Measurements from ENCODE around the gene POLR2F. TPM values are rescaled to one million over a fixed set of nuclear protein-coding genes. Genes with fewer than 3 reads are reported as not detected.
"Not testable (repeated sequence)": the region's sequence is repeated elsewhere in the genome, so short reads cannot be mapped to it uniquely, and the experiment has no call there.

POLR2F gene
- total and polyA plus RNA-seq, 9 of the 15 experiments (the other 6 are each of a cell fraction or from before 2014, with no cell fraction given): 98.9 to 410 (median 168) TPM

DNA sequence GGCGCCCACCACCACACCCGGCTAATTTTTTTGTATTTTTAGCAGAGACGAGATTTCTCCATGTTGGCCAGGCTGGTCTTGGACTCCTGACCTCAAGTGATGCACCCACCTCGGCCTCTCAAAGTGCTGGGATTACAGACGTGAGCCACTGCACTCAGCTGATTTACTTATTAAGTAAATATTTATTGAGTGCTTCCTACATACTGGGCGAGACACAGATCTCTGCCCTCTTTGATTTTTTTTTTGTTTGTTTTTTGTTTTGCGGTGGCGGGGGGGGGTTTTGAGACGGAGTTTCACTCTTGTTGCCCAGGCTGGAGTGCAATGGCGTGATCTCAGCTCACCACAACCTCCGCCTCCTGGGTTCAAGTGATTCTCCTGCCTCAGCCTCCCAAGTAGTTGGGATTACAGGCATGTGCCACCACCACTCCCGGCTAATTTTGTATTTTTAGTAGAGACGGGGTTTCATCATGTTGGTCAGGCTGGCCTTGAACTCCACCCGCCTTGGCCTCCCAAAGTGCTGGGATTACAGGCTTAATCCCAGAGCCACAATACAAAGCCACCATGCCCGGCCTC lies 2.4 kb downstream of the POLR2F start:
- intact Hi-C loops (cut with micrococcal nuclease): loop anchor here (10.0 kb wide), 1 partner anchor 69 kb away; no protein-coding TSS in a partner anchor

DNA sequence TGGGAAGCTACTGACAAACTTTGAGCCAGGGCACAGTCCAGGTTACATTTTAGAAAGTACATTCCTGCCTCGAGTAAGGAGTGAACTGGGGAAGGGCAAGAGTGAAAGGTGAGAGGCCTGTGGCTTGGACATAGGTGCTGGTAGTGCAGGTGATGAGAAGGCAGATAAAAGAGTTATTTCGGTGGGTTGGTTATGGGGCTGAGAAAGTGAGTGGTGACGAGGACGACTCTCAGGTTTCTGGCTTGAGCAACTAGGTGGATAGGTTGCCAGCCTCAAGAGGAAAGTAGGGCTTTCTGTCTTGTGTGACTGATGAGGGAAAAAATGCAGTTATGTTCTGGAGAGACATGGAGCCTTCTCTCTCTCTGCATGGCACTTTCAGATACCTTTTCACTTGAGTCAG lies 3.7 kb downstream of the POLR2F start:
- ChIA-PET POLR2A (no interaction called here), CTCF (ENCODE audit: low intra/inter-chr PET ratio) (no interaction called here)
- no peak overlapping the region for H3K9ac ChIP-seq (ENCODE audit: insufficient read depth in 1 of 2, low read depth in 2 of 2, low read length in 2 of 2)
- 94% methylated on average over 4 of the region's 4 CpGs for WGBS (ENCODE audit: insufficient coverage, low coverage, missing lambda C conversion rate)
- H3K4me2 ChIP-seq (ENCODE audit: insufficient read depth, low read length): no peak overlapping the region
- peaks cover 55% of the 10 kb centered on the region for H3K36me3 ChIP-seq (ENCODE audit: control insufficient read depth, insufficient read depth, low read length)
- TF ChIP-seq TAF15 (IDR thresholded peaks at IDR 0.05; ENCODE audit: low read depth, low read length) (no peak), DDX20 (tag; IDR thresholded peaks at IDR 0.05; ENCODE audit: low read depth) (no peak), NUFIP1 (IDR thresholded peaks at IDR 0.05; ENCODE audit: partially characterized antibody) (no peak), MTA1 (IDR thresholded peaks at IDR 0.05; ENCODE audit: borderline replicate concordance) (no peak), ASH1L (IDR thresholded peaks at IDR 0.05; ENCODE audit: borderline replicate concordance, low read depth, partially characterized antibody) (no peak), ZNF282 (CRISPR knock-in tag; IDR thresholded peaks at IDR 0.05) (no peak), TFAM (CRISPR knock-in tag; conservative IDR thresholded peaks at IDR 0.05) (no peak), SETDB1 (IDR thresholded peaks at IDR 0.05; ENCODE audit: low read length) (no peak), PTTG1 (tag; IDR thresholded peaks at IDR 0.05; ENCODE audit: low read depth) (no peak), EZH2 (IDR thresholded peaks at IDR 0.05; ENCODE audit: borderline replicate concordance, low read depth, low read length) (no peak)
- TF ChIP-seq, protein P1, sequence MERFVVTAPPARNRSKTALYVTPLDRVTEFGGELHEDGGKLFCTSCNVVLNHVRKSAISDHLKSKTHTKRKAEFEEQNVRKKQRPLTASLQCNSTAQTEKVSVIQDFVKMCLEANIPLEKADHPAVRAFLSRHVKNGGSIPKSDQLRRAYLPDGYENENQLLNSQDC (CRISPR knock-in tag; IDR thresholded peaks at IDR 0.05): no peak
- TF ChIP-seq, protein P2, sequence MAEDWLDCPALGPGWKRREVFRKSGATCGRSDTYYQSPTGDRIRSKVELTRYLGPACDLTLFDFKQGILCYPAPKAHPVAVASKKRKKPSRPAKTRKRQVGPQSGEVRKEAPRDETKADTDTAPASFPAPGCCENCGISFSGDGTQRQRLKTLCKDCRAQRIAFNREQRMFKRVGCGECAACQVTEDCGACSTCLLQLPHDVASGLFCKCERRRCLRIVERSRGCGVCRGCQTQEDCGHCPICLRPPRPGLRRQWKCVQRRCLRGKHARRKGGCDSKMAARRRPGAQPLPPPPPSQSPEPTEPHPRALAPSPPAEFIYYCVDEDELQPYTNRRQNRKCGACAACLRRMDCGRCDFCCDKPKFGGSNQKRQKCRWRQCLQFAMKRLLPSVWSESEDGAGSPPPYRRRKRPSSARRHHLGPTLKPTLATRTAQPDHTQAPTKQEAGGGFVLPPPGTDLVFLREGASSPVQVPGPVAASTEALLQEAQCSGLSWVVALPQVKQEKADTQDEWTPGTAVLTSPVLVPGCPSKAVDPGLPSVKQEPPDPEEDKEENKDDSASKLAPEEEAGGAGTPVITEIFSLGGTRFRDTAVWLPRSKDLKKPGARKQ (CRISPR knock-in tag; IDR thresholded peaks at IDR 0.05): no peak
- H3K9me3 ChIP-seq (replicated peaks; ENCODE audit: control insufficient read depth, insufficient read depth, low read depth, low read length): no peaks in the 10 kb centered on the region
- no peaks in the 10 kb centered on the region for H3K27me3 ChIP-seq (ENCODE audit: control insufficient read depth in 2 of 2, insufficient read depth in 2 of 2, low read length in 2 of 2)
- H3K79me2 ChIP-seq (ENCODE audit: control insufficient read depth, insufficient read depth, low read length): peaks cover 27% of the 10 kb centered on the region
- H3K27ac ChIP-seq (ENCODE audit: extremely low read depth, low read depth, low read length): no peak overlapping the region
- H3K4me3 ChIP-seq: no peak overlapping the region
- no peaks in the 10 kb centered on the region for H3K9me1 ChIP-seq (ENCODE audit: control insufficient read depth, insufficient read depth, low read length)
- 0 out of 2 replicates have a peak, but pooled peaks cover 3% of the 10 kb centered on the region for H4K20me1 ChIP-seq (replicated peaks; ENCODE audit: control insufficient read depth, insufficient read depth, low read length)
- no TSS peak for BruUV-seq (replicated peaks)
- ATAC-seq (no peak), FAIRE-seq (no peak), DNase-seq (ENCODE audit: extremely low read depth in 1 of 4, low spot score in 3 of 4) (no peak)
- peaks cover 7 to 20% of the 10 kb centered on the region in 2 experiments; a peak in 3 of 5 replicates for H3K4me1 ChIP-seq (replicated peaks in 1 of 2; ENCODE audit: control insufficient read depth in 2 of 2, insufficient read depth in 2 of 2, low read length in 2 of 2)
- H2AFZ ChIP-seq (ENCODE audit: low read depth, low read length): no peak overlapping the region
- intact Hi-C loops (cut with micrococcal nuclease) (loop anchor here (10.0 kb wide), 1 partner anchor 68 kb away; no protein-coding TSS in a partner anchor), in situ Hi-C loops (cut with MboI) (no loop called here)

More for the DNA sequence above, 2.4 kb downstream of the POLR2F start:
- WGBS (ENCODE audit: insufficient coverage, low coverage, missing lambda C conversion rate): 86% methylated on average over 11 of the region's 15 CpGs
- in situ Hi-C loops (cut with MboI); H2AFZ ChIP-seq (ENCODE audit: low read depth, low read length); FAIRE-seq; ATAC-seq; H3K27ac ChIP-seq (ENCODE audit: extremely low read depth, low read depth, low read length); H3K4me2 ChIP-seq (ENCODE audit: insufficient read depth, low read length); H3K9me3 ChIP-seq (replicated peaks; ENCODE audit: control insufficient read depth, insufficient read depth, low read depth, low read length); H4K20me1 ChIP-seq (replicated peaks; ENCODE audit: control insufficient read depth, insufficient read depth, low read length); H3K27me3 ChIP-seq (ENCODE audit: control insufficient read depth in 2 of 2, insufficient read depth in 2 of 2, low read length in 2 of 2); H3K4me3 ChIP-seq; CTCF ChIA-PET (ENCODE audit: low intra/inter-chr PET ratio); H3K9ac ChIP-seq (ENCODE audit: insufficient read depth in 1 of 2, low read depth in 2 of 2, low read length in 2 of 2); DNase-seq (ENCODE audit: extremely low read depth in 1 of 4, low spot score in 3 of 4); H3K9me1 ChIP-seq (ENCODE audit: control insufficient read depth, insufficient read depth, low read length); BruUV-seq (replicated peaks): not testable (repeated sequence)
- Histone ChIP-seq H3K36me3 (ENCODE audit: control insufficient read depth, insufficient read depth, low read length) (peaks cover 42% of the 10 kb centered on the region), H3K4me1 (replicated peaks in 1 of 2; ENCODE audit: control insufficient read depth in 2 of 2, insufficient read depth in 2 of 2, low read length in 2 of 2) (peaks cover 7 to 20% of the 10 kb centered on the region in 2 experiments; a peak in 3 of 5 replicates), H3K79me2 (ENCODE audit: control insufficient read depth, insufficient read depth, low read length) (peaks cover 27% of the 10 kb centered on the region)
- POLR2A ChIA-PET: interaction anchor here (0.6 kb wide), 1 partner anchor 431 kb away, joined by 3 read pairs; no protein-coding TSS in a partner anchor
